Cardiac septum (tissue), 1 donor: Measurements from ENCODE around the gene MAPK12. TPM values are rescaled to one million over a fixed set of nuclear protein-coding genes. Genes with fewer than 3 reads are reported as not detected.

Experiments used
- DNase-seq: peaks from one replicate; pipeline ENCODE4 v3.0.0-alpha.2; 2020; ENCODE audit warnings: low spot score
- intact Hi-C: fragments of 100-400 bp; cut with DNase I; formaldehyde crosslinking; loops from one replicate; pipeline ENCODE4 v1.14.0; 2022
- total RNA-seq: library from RNA; stranded (reverse); fragmentation: NEBNext Ultra II Directional; extraction: Animal tissue kit (Norgen Biotek cat#: 25700); gene quantifications from one replicate; pipeline ENCODE4 v1.2.1, GENCODE V29; 2021
- donor health status: DM: no; HTN: no; CAD: no.

MAPK12 gene
- total RNA-seq, 1 donor from 2014 or later = 32.5 TPM

DNA sequence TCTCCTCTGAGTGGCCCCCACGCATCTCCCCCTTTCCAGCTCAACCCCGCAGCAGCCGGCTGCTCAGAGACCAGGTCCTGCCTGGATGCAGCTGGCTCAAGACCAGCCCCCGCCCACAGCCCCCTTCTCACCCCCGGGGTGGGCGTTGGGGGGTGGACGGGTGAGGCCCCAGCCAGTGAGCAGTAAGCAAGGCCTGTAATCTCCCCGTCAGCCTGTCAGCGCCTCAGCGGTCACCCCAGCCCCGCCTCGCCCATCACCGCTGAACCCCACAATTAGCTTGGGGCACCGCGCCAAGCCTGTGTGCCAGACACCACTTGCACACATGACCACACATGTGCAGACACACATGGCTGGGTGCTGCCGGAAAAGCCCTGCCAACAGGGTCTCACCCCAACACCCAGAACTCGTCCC, 40.1 kb upstream of the MAPK12 start:
- no peak for DNase-seq
- intact Hi-C loops = no loop called here

DNA sequence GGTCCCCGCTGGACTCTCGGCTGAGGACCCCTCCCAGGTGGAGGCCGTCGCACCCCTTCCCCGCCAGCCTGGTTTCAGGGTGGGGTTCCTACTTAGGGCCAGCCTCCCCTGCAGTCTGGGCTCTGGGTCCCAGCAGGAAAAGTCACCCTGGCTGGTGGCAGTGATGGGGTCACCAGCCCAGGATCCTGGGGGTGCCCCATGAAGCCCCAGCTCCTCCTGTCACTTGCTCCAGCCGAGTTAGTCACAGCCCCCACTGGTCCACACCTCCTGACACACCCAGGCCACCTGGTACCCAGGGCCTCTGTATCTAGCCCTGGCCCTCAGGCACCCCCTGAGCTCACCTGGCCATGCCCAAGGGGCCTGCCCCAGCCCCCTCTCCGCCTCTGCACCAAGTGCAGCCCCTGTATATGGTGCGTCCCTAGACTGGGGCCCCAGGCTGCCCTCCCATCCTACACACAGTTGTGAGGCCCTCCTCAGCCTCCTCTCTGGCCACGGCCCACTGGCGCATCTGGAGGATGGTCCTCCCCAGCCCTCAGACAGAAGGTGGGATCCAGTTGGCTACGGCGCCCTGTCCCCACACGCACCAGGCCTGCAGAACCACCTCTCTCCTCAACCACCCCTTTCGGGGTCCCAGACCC, 39.3 kb upstream of the MAPK12 start:
- intact Hi-C loops = no loop called here
- DNase-seq = no peak

DNA sequence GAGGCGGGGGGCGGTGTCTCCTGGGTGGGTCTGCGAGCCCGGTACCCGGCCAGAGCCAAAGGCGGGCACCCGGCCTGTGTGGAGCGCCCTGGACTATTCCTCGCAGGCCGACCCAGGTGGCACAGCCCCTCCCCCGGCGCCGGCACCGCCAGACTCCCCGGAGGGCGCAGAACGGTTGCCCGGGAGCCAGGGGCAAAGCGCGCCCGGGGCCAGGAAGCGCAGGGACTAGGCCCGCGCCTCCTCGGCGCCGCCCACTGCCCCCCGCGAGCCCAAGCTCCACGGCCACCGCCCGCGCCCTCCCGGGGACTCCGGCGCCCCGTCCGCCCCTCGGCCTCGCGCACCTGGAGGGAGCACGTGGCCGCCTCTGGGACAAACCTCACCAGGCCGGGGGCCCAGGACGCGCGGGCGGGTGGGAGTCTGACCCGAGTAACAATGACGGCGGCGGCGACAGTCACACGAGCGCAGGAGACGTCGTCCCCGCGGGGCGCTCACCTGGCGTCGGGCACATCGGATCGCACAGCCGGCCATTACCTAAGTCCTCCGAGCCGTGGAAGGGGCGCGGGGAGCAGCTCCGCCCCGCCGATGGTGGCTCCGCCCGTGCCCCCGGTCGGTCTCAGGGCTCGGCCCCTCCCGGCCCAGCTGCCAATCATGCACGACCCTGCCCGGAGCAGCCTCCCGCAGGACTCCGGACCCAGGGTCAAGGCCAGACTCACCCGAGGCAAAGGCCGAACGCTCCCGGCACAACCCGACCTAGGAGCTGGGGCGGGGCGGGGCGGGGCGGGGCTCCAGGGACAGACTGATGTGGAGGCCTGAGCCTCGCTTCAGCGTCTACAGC, 38.5 kb upstream of the MAPK12 start:
- DNase-seq = no peak
- intact Hi-C loops = no loop called here

DNA sequence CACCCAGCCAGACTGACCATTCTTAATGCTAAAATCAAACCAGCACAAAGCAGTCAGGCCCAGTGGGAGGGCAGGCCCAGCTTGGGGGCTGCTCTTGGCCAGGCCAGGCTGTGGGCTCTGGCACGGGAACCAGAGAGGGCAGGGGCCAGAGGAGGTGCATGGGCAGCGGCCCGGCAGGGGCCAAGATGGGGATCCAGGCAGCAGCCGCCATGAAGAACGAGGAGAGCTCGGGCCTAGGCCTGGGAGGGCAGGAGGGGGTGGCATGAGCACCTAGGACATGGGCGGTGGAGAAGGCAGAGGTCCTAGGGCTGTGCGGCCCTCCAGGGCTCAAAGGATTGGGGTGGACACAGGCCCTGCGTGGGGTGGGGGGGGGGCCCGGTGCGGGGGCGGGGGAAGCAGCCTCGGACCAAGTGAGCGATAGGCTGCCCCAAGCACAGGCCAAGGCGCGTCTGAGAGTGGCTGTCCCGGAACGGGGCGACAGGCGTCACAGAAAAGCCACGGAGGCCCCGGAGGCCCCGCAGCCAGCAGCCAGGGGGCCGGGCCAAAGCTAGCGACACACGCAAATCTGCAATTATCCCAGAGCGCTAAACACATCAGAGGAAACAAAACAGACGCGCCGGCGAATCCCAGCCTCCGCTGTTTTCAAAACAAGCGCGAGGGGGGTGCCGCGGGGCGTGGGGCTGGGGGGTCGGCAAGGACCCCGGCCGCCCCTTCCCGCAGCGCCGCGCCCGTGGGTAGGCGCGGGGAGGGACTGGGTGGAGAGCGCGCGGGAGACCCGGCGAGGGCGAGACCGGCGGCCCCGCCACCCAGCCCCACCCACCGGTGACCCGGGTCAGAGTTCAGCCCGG, 37.7 kb upstream of the MAPK12 start:
- no peak for DNase-seq
- intact Hi-C loops = no loop called here

GRCh38 chr22:50298266-50298637, 36.8 kb upstream of the MAPK12 start:
- intact Hi-C loops = no loop called here
- no peak for DNase-seq

GRCh38 chr22:50297510-50298265, 36.2 kb upstream of the MAPK12 start:
- intact Hi-C loops = no loop called here
- DNase-seq = no peak

- no peak for DNase-seq
- intact Hi-C loops = no loop called here
Observed at GRCh38 chr22:50296658-50297490, 35.4 kb upstream of the MAPK12 start.

- intact Hi-C loops = loop anchor here (5.0 kb wide), 1 partner anchor 33 kb away; the partner anchor contains the start of gene DENND6B
- DNase-seq = no peak
Observed at GRCh38 chr22:50294319-50294656, 32.8 kb upstream of the MAPK12 start.

GRCh38 chr22:50293441-50294318, 32.2 kb upstream of the MAPK12 start:
- peak; percentile 89 for DNase-seq
- intact Hi-C loops = loop anchor here (2.0 to 5.0 kb wide), 2 partner anchors 15 to 34 kb away; partner anchors contain the start of gene DENND6B

DNA sequence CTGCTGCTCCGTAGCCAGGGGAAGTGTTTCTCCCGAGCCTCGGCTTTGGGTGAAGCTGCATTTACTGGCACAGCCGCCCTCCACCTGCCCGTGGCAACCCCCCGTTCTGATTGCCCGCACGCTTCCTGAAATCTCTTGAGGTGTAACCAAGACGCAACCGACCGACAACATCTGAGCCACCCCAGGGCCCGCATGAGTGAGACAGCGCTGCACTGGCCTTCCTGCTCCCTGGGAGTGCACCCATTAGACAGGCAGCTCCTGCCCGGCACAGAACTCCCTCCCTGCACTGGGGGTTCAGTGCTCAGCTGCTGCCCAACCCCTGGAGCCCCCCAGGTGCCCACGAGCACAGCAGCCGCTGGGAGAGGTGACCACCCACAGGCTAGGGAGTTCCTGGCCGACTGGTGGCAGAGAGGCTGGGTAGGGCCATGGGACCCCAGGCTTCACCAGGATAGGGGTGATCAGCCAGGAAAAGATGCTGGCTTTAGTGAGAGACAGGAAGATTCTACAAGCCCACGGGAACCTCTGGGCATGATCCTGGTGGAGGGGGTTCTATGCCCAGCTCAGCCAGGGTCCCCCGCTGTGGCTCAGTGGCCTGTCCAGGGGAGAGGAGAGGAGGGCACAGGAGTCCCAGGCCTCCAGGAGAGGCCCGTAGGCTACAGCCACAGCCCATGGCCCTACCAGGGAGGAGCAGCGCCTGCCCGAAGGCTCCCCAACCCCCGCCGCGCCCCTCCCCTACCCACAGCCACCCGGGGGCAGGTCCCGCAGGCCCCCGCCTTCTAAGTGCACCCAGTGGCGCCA, 31.4 kb upstream of the MAPK12 start:
- intact Hi-C loops = loop anchor here (2.0 to 5.0 kb wide), 2 partner anchors 16 to 34 kb away; partner anchors contain the start of gene DENND6B
- no peak for DNase-seq

DNA sequence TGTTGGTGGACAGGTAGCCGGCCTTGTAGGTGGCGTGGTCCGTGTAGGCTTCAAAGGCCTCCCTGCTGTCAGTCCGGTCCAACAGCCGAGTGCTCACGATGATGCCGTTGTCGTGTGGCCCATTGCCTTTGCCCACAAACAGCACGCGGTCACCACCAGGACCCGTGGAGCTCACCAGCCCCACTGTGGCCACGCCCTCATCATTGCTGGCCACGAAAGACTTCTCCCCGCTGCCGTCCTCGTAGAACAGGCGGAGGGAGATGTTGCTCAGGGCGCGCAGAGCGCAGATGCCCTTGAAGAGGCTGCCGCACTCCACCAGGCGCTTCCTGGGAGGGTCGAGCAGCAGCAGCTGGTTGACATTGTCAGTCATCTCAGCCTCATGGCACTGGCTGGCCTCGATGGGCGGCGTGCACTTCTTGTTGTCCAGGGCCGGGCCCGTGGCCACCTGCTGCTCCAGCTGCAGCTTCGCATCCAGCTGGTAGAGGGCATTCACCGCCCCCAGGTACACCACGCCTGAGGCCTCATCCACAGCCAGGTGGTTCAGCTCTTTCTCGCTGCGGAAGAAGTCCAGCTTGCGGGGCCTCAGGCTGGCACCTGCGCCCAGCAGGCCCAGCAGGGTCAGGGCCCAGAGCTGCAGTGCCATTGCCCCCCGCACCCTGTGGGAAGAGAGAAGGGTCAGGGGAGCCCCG, 28.6 kb upstream of the MAPK12 start:
- intact Hi-C loops = loop anchor here (5.0 kb wide), 1 partner anchor 37 kb away; the partner anchor contains the start of gene DENND6B
- no peak for DNase-seq

GRCh38 chr22:50289151-50289941, 27.9 kb upstream of the MAPK12 start:
- DNase-seq = no peak
- intact Hi-C loops = no loop called here

DNA sequence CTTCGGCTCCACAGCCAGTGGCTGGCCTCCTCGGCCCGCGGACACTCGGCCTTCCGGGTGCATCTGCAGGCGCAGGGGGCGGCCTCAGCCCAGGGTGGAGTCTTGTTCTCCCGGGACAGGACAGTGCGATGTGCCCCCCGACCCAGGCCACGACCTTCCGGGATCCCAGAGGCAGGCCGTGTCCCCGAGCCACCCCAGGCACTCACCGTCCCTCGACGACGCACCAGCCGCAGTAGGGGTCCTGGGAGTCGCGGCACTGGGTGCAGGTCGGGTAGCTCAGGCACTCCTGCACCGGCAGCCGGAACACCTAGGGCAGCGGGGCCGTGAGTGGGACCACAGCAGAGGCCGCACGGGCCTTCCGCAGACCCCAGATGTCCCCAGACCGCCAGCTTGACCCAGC, 26.2 kb upstream of the MAPK12 start:
- DNase-seq = no peak
- intact Hi-C loops = no loop called here

DNA sequence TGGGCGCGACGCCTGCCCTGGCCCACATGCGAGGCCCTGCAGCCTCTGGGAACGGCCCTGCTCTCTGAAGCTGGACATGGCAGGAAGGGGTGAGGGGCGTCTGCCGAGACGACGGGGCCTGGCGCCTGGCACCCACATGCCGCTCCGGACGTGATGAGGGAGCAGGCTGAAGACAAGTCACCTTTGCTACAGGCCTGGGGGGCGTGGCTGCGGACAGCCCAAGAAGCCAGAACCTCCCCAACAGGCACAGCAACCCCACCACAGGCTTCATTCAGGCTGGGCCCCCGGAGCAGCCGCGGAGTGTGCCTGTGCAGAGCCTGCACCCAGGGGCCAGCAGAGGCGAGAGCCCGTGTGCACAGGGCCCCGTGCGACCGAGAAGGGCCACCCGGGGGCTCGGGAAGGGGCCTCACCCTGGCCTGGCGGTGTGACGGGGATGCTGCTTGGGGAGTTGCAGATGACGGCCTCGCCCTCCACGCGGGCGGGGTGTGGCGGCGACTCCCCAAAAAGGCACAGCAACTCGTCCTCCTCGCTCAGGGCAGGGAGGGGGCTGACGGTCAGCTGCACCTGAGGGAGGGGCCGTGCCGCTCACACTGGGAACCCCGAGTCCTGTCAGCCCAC, 25.3 kb upstream of the MAPK12 start:
- intact Hi-C loops = no loop called here
- DNase-seq = no peak

- intact Hi-C loops = no loop called here
- no peak for DNase-seq
Observed at GRCh38 chr22:50286275-50286674, 24.8 kb upstream of the MAPK12 start.
